HG03457 (cell line): ENCODE data around the gene LTBP3.

ENCODE experiments used
- ATAC-seq: cut with Tn5 transposase; IDR thresholded peaks from one replicate; pipeline ENCODE4 v1.9.1; 2021; ENCODE audit warnings: moderate number of reproducible peaks; ENCODE audit not compliant: unreplicated experiment

The LTBP3 gene

GRCh38 chr11:65555693-65556231 lies 2.4 kb downstream of the LTBP3 start:
- no peak for ATAC-seq

GRCh38 chr11:65554842-65555430 lies 3.2 kb downstream of the LTBP3 start:
- ATAC-seq, result no peak

- no peak for ATAC-seq
These were observed 3.9 kb downstream of the LTBP3 start for GRCh38 chr11:65554057-65554818.

GRCh38 chr11:65553301-65554001 lies 4.7 kb downstream of the LTBP3 start:
- no peak for ATAC-seq

GRCh38 chr11:65552388-65552951 lies 5.7 kb downstream of the LTBP3 start:
- ATAC-seq, result no peak

- no peak for ATAC-seq
These were observed 6.4 kb downstream of the LTBP3 start for GRCh38 chr11:65551572-65552387.

- ATAC-seq, result no peak
These were observed 9.1 kb downstream of the LTBP3 start for GRCh38 chr11:65549096-65549495.

- ATAC-seq, result no peak
These were observed 9.8 kb downstream of the LTBP3 start for GRCh38 chr11:65548395-65548794.

- no peak for ATAC-seq
These were observed 10.6 kb downstream of the LTBP3 start for GRCh38 chr11:65547446-65548125.

- ATAC-seq, result peak; percentile 42
These were observed 11.8 kb downstream of the LTBP3 start for GRCh38 chr11:65546217-65546958.

GRCh38 chr11:65545853-65546216 lies 12.3 kb downstream of the LTBP3 start:
- ATAC-seq, result no peak

GRCh38 chr11:65542738-65543390 lies 15.3 kb downstream of the LTBP3 start:
- no peak for ATAC-seq

- ATAC-seq, result no peak
These were observed 16.8 kb downstream of the LTBP3 start for GRCh38 chr11:65541093-65541982.

- peak; percentile 36 for ATAC-seq
These were observed 17.7 kb downstream of the LTBP3 start for GRCh38 chr11:65540290-65541092.

GRCh38 chr11:65539744-65540289 lies 18.3 kb downstream of the LTBP3 start:
- peak; percentile 27 for ATAC-seq

- ATAC-seq, result no peak
These were observed 19.0 kb downstream of the LTBP3 start for GRCh38 chr11:65538915-65539743.
